H9 (cell line): ENCODE results near the gene APOB. TPM values are rescaled to one million over a fixed set of nuclear protein-coding genes. Genes with fewer than 3 reads are reported as not detected.

Source experiments
- DNase-seq: peaks from one replicate; pipeline ENCODE4 v3.0.0-alpha.2; 2017
- H2AFZ ChIP-seq: one replicate; pipeline ENCODE4 v1.6.1; 2013; ENCODE audit warnings: mild to moderate bottlenecking, low read length, control low read depth, moderate library complexity
- H2AK5ac ChIP-seq: 2 replicates; pipeline ENCODE4 v1.6.1; 2013; ENCODE audit warnings: low read length, control low read depth, mixed read lengths; ENCODE audit not compliant: insufficient read length
- H2BK120ac ChIP-seq: one replicate; pipeline ENCODE4 v1.6.1; 2013; ENCODE audit warnings: low read depth, mild to moderate bottlenecking, low read length, control low read depth, inconsistent platforms; ENCODE audit not compliant: poor library complexity, severe bottlenecking
- H2BK12ac ChIP-seq: 2 replicates; pipeline ENCODE4 v1.6.1; 2013; ENCODE audit warnings: low read length, control low read depth, mixed read lengths, low read depth; ENCODE audit not compliant: insufficient read length
- H2BK15ac ChIP-seq: 2 replicates; pipeline ENCODE4 v1.6.1; 2013; ENCODE audit warnings: low read depth, low read length, control low read depth
- H2BK20ac ChIP-seq: one replicate; pipeline ENCODE4 v1.6.1; 2013; ENCODE audit warnings: low read depth, mild to moderate bottlenecking, low read length, control low read depth, inconsistent platforms; ENCODE audit not compliant: poor library complexity, severe bottlenecking
- H2BK5ac ChIP-seq: 2 replicates; pipeline ENCODE4 v1.6.1; 2013; ENCODE audit warnings: low read length, control low read depth, mixed read lengths; ENCODE audit not compliant: insufficient read length
- H3K14ac ChIP-seq: 2 replicates; pipeline ENCODE4 v1.6.1; 2013; ENCODE audit warnings: low read length, control low read depth; ENCODE audit not compliant: insufficient read depth
- H3K18ac ChIP-seq: 2 replicates; pipeline ENCODE4 v1.6.1; 2013; ENCODE audit warnings: low read depth, mild to moderate bottlenecking, mixed read lengths, low read length, control low read depth; ENCODE audit not compliant: insufficient read length
- H3K23ac ChIP-seq: 2 replicates; pipeline ENCODE4 v1.6.1; 2013; ENCODE audit warnings: low read length, control low read depth, mixed read lengths, low read depth; ENCODE audit not compliant: insufficient read length
- H3K23me2 ChIP-seq: 2 replicates; pipeline ENCODE4 v1.6.1; 2013; ENCODE audit warnings: low read depth, mild to moderate bottlenecking, mixed read lengths, low read length, control low read depth; ENCODE audit not compliant: insufficient read length, poor library complexity, severe bottlenecking
- H3K27ac ChIP-seq: 2 replicates; pipeline ENCODE4 v1.5.1; 2013; ENCODE audit warnings: low read length, control low read depth, mixed read lengths, low read depth; ENCODE audit not compliant: insufficient read length
- H3K27me3 ChIP-seq: 2 replicates; pipeline ENCODE4 v1.6.1; 2013; ENCODE audit warnings: low read length, control low read depth, inconsistent platforms; ENCODE audit not compliant: insufficient read depth
- H3K4ac ChIP-seq: 2 replicates; pipeline ENCODE4 v1.6.1; 2013; ENCODE audit warnings: low read depth, mild to moderate bottlenecking, control low read depth, inconsistent platforms, low read length, moderate library complexity
- H3K4me1 ChIP-seq: 2 replicates; pipeline ENCODE4 v1.6.1; 2013; ENCODE audit warnings: low read length, control low read depth, inconsistent platforms; ENCODE audit not compliant: insufficient read depth
- H3K4me2 ChIP-seq: 2 replicates; pipeline ENCODE4 v1.6.1; 2013; ENCODE audit warnings: low read length, control low read depth, mixed read lengths; ENCODE audit not compliant: insufficient read length, insufficient read depth
- H3K56ac ChIP-seq: 2 replicates; pipeline ENCODE4 v1.6.1; 2013; ENCODE audit warnings: low read depth, mild to moderate bottlenecking, mixed read lengths, low read length, control low read depth; ENCODE audit not compliant: insufficient read length
- H3K79me1 ChIP-seq: 2 replicates; pipeline ENCODE4 v1.6.1; 2013; ENCODE audit warnings: low read depth, mild to moderate bottlenecking, moderate library complexity, low read length, control low read depth, inconsistent platforms; ENCODE audit not compliant: insufficient read depth, poor library complexity, severe bottlenecking
- H3K79me2 ChIP-seq: 2 replicates; pipeline ENCODE4 v1.6.1; 2013; ENCODE audit warnings: low read length, control low read depth, inconsistent platforms; ENCODE audit not compliant: insufficient read depth
- H3K9ac ChIP-seq: 2 replicates; pipeline ENCODE4 v1.6.1; 2013; ENCODE audit warnings: low read length, control low read depth, mixed read lengths; ENCODE audit not compliant: insufficient read length; ENCODE audit errors: extremely low read depth
- H3K9me3 ChIP-seq: one replicate; pipeline ENCODE4 v1.6.1; 2013; ENCODE audit warnings: low read depth, low read length, inconsistent platforms; ENCODE audit not compliant: control insufficient read depth
- H3T11ph ChIP-seq: one replicate; pipeline ENCODE4 v1.6.1; 2013; ENCODE audit warnings: mild to moderate bottlenecking, low read length, control low read depth, inconsistent platforms
- H4K20me1 ChIP-seq: one replicate; pipeline ENCODE4 v1.6.1; 2013; ENCODE audit not compliant: control insufficient read depth, insufficient read length, insufficient read depth
- H4K5ac ChIP-seq: 2 replicates; pipeline ENCODE4 v1.6.1; 2013; ENCODE audit warnings: low read depth, mild to moderate bottlenecking, mixed read lengths, low read length, control low read depth; ENCODE audit not compliant: insufficient read length
- H4K8ac ChIP-seq: replicated peaks from 2 replicates; pipeline ENCODE4 v1.6.1; 2013; ENCODE audit warnings: low read length, control low read depth, mixed read lengths, low read depth; ENCODE audit not compliant: insufficient read length
- H4K91ac ChIP-seq: 2 replicates; pipeline ENCODE4 v1.6.1; 2013; ENCODE audit warnings: low read depth, mild to moderate bottlenecking, moderate library complexity, mixed read lengths, low read length, control low read depth; ENCODE audit not compliant: insufficient read length
- H3K27ac Mint-ChIP-seq, 3 experiments: 2 replicates in 2 of 3; 3 replicates in 1 of 3; pipeline ENCODE4 v1.8.0; 2020 to 2021; ENCODE audit warnings: mixed read lengths in 3 of 3, mild to moderate bottlenecking in 1 of 3, moderate library complexity in 1 of 3
- H3K27me3 Mint-ChIP-seq: 2 replicates; pipeline ENCODE4 v1.8.0; 2021; ENCODE audit warnings: low read depth, mild to moderate bottlenecking, moderate library complexity, mixed read lengths
- H3K36me3 Mint-ChIP-seq, 3 experiments: 2 replicates in 2 of 3; 3 replicates in 1 of 3; pipeline ENCODE4 v1.8.0; 2020 to 2021; ENCODE audit warnings: low read depth in 3 of 3, mixed read lengths in 3 of 3; ENCODE audit not compliant: insufficient read depth in 1 of 3
- H3K4me1 Mint-ChIP-seq, 2 experiments: 2 replicates each; pipeline ENCODE4 v1.8.0; 2020; ENCODE audit warnings: mixed read lengths in 2 of 2
- H3K4me3 Mint-ChIP-seq, 2 experiments: 2 replicates in 1 of 2; 3 replicates in 1 of 2; pipeline ENCODE4 v1.8.0; 2020 to 2021; ENCODE audit warnings: mild to moderate bottlenecking in 2 of 2, mixed read lengths in 2 of 2, moderate library complexity in 1 of 2
- H3K9me3 Mint-ChIP-seq, 2 experiments: 2 replicates in 1 of 2; 3 replicates in 1 of 2; pipeline ENCODE4 v1.8.0; 2020; ENCODE audit warnings: mild to moderate bottlenecking in 2 of 2, mixed read lengths in 2 of 2, moderate library complexity in 1 of 2
- CTCF ChIP-seq: fragments of 200-600 bp; sonication (generic); conservative IDR thresholded peaks from 3 replicates; pipeline ENCODE4 v1.8.0; 2021; ENCODE audit warnings: antibody characterized with exemption, mild to moderate bottlenecking
- WGBS: extraction: QIAGEN DNeasy Blood & Tissue Kit; methylation state at CpG from one replicate; pipeline ENCODE4 v1.1.7; 2013; ENCODE audit warnings: missing lambda C conversion rate, low lambda C conversion rate, mixed read lengths; ENCODE audit not compliant: insufficient read length; ENCODE audit errors: extremely low coverage; 5-methylcytosine and 5-hydroxymethylcytosine counted together
- total RNA-seq: library from RNA; stranded (reverse); gene quantifications from 2 replicates; pipeline ENCODE4 v1.2.1, GENCODE V29; 2021

Gene APOB
- total RNA-seq, 1 experiment from 2014 or later: 0.26 TPM

- Histone ChIP-seq H3K56ac (no peak overlapping the region), H4K8ac (no peak overlapping the region), H3K27ac (no peak overlapping the region), H3K9ac (no peak overlapping the region), H2BK120ac (no peak overlapping the region), H2AK5ac (no peak overlapping the region), H3K23me2 (no peaks in the 10 kb centered on the region), H2BK15ac (no peak overlapping the region), H3K18ac (no peak overlapping the region), H3K9me3 (no peaks in the 10 kb centered on the region), H4K5ac (no peak overlapping the region), H3K14ac (no peak overlapping the region), H2BK12ac (no peak overlapping the region), H2AFZ (no peak overlapping the region), H3K79me1 (no peaks in the 10 kb centered on the region), H3K79me2 (no peaks in the 10 kb centered on the region; the same call in 1 of the 2 replicates), H4K20me1 (no peaks in the 10 kb centered on the region), H3K23ac (no peak overlapping the region), H3K27me3 (no peaks in the 10 kb centered on the region), H3T11ph (no peak overlapping the region), H3K4ac (no peak overlapping the region), H4K91ac (no peak overlapping the region), H3K4me1 (peaks cover 8% of the 10 kb centered on the region; the same call in 1 of the 2 replicates), H2BK20ac (no peak overlapping the region), H3K4me2 (no peak overlapping the region), H2BK5ac (no peak overlapping the region)
- DNase-seq: no peak
- H3K4me1 Mint-ChIP-seq: peaks cover 25 to 31% of the 10 kb centered on the region in 2 experiments
- no peaks in the 10 kb centered on the region for H3K9me3 Mint-ChIP-seq
- TF ChIP-seq CTCF: no peak
- H3K27me3 Mint-ChIP-seq: no peaks in the 10 kb centered on the region
- WGBS: no CpG with 5 or more reads among the region's 2 CpGs
- H3K27ac Mint-ChIP-seq: peak overlapping the region in 2 of 3 experiments; percentile 28 to 92; a peak in 4 of 7 replicates
- H3K4me3 Mint-ChIP-seq: peak overlapping the region in 1 of 2 experiments; percentile 8; a peak in 3 of 5 replicates
- no peaks in the 10 kb centered on the region for H3K36me3 Mint-ChIP-seq
Measured at GRCh38 chr2:21067859-21068537, 24.1 kb upstream of the APOB start.
